IPS DF 19.7 (cell line): ENCODE data around the gene RIC3.

ENCODE experiments used
- DNase-seq: peaks from one replicate; pipeline ENCODE4 v3.0.0-alpha.2; 2013; ENCODE audit warnings: low read depth, low spot score

The RIC3 gene

GRCh38 chr11:8089791-8090510 is 78.9 kb downstream of the RIC3 start:
- DNase-seq = no peak

- DNase-seq = no peak
These were observed 81.1 kb downstream of the RIC3 start for GRCh38 chr11:8087756-8088155.

- DNase-seq = no peak
These were observed 81.6 kb downstream of the RIC3 start for GRCh38 chr11:8087185-8087584.

GRCh38 chr11:8086571-8086970 is 82.3 kb downstream of the RIC3 start:
- no peak for DNase-seq

GRCh38 chr11:8086001-8086479 is 82.8 kb downstream of the RIC3 start:
- no peak for DNase-seq

- DNase-seq = no peak
These were observed 83.7 kb downstream of the RIC3 start for GRCh38 chr11:8085011-8085645.

- no peak for DNase-seq
These were observed 84.5 kb downstream of the RIC3 start for GRCh38 chr11:8084352-8084751.

- no peak for DNase-seq
These were observed 84.9 kb downstream of the RIC3 start for GRCh38 chr11:8083871-8084281.

GRCh38 chr11:8083088-8083395 is 85.8 kb downstream of the RIC3 start:
- DNase-seq = no peak

- no peak for DNase-seq
These were observed 86.3 kb downstream of the RIC3 start for GRCh38 chr11:8082391-8083087.

- DNase-seq = no peak
These were observed 87.1 kb downstream of the RIC3 start for GRCh38 chr11:8081591-8082250.

GRCh38 chr11:8080674-8081590 is 87.9 kb downstream of the RIC3 start, which contains the start of gene TUB:
TUB (plus strand) TSS chr11:8081211; CDS start chr11:8081511, 300 bp downstream.
- no peak for DNase-seq

GRCh38 chr11:8080069-8080670 is 88.7 kb downstream of the RIC3 start:
- DNase-seq = no peak

- no peak for DNase-seq
These were observed 89.6 kb downstream of the RIC3 start for GRCh38 chr11:8079111-8079675.

GRCh38 chr11:8075119-8075726 is 93.6 kb downstream of the RIC3 start:
- no peak for DNase-seq

GRCh38 chr11:8071616-8072581 is 96.9 kb downstream of the RIC3 start:
- DNase-seq = no peak

GRCh38 chr11:8070417-8071115 is 98.3 kb downstream of the RIC3 start:
- DNase-seq = no peak

- no peak for DNase-seq
These were observed 99.1 kb downstream of the RIC3 start for GRCh38 chr11:8069771-8070170.
